GM21737 (cell line): Measurements from ENCODE around the gene IER5L.
"Not testable (repeated sequence)": the region's sequence is repeated elsewhere in the genome, so short reads cannot be mapped to it uniquely, and the experiment has no call there.

Source experiments
- ATAC-seq: cut with Tn5 transposase; IDR thresholded peaks from one replicate; pipeline ENCODE4 v1.9.1; 2021; ENCODE audit warnings: mild to moderate bottlenecking, moderate library complexity; ENCODE audit not compliant: unreplicated experiment

IER5L gene

DNA sequence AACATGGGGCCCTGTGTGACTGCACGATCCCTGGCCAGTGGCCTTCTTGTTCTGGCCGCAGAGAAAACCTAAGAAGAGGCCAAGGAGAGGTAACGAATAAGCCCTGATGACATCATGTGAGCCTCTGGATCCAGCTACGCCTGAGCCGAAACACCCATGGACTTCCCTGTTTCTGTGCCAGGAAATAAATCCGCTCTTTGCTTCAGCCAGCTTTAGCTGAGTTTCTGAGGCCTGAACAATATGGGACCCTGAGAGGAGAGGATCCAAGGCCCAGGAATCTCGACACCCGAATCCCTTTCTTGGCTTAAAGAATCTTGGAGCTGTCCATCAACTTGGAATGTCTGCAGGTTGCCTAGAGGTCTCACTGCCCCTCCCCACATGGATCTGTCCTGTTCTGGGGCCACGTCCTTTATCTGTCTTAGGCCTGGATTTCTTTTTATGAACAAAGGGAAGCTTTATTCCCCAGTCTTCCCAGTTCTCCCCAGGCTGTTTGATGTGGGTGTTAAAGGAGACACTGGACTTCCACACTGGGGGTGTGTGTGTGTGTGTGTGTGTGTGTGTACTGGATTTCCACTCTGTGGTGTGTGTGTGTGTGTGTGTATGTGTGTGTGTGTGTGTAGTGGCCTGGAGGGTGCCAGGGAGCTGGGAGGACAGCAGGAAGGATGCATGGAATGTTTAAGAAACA is 13.7 kb downstream of the IER5L start:
- no peak for ATAC-seq

DNA sequence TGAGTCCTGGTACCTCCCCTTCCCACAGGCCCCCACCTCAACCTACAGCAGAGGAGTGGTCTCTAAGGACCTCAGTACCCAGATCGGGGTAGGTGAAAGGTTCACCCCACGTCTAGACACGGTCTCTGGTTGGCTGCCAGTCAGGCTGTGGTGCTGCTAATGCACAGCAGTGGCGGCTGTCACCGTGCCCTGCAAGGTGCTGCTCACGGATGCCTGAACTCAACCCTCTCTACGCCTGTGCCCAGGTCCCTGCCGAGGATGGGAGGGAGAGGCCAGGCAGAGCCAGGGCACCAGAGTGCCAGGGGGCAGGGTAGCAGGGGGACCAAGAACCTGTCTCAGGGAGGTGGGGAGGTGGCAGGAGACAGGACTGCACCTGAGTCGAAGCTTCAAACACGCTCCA is 14.3 kb downstream of the IER5L start:
- no peak for ATAC-seq

DNA sequence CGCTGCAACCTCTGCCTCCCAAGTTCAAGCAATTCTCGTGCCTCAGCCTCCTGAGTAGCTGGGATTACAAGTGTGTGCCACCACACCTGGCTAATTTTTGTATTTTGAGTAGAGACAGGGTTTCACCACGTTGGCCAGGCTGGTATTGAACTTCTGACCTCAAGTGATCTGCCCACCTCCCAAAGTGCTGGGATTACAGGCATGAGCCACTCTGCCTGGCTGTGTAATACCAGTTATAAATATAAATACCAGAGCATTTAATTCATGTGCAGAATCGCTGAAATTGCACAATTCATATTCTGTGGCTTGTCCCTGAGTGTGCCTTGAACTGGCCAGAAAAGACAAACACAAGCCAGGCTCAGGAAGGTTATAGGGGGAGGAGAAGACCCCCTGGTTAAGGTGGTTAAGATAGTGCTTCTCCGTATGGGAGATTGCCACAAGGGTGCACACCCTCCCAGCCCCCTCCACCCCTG is 14.8 kb downstream of the IER5L start:
- not testable (repeated sequence) for ATAC-seq

DNA sequence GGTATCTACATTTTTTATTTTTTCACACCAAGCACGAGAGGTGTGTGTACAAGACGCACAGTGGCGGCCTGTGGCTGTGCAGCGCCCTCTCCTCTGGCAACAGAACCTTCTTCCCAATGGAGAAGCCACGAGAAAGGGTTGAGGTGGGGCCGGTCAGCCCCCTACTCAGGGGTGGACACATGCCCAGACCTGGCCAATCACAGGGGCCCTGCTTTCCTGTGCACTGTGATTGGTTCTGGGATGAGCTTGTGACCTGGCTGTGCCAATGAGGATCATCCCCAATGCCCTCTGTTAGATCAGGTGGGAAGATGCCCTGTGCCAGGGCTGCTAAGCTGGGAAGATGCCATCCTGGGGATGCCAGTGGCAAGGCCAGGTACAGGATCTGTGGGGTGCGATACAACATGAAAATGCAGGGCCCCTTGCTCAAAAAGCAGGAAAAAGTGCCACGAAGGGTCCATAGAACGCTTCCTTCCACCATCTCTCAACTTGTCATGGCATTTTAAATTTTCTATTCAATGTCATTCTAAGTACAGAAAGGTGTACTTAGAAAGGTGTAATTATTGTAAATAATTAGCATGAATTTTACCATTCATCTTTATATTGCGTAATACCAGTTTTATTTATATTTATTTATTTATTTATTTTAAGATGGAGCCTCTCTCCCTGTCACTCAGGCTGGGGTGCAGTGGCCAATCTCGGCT is 15.4 kb downstream of the IER5L start:
- no peak for ATAC-seq

DNA sequence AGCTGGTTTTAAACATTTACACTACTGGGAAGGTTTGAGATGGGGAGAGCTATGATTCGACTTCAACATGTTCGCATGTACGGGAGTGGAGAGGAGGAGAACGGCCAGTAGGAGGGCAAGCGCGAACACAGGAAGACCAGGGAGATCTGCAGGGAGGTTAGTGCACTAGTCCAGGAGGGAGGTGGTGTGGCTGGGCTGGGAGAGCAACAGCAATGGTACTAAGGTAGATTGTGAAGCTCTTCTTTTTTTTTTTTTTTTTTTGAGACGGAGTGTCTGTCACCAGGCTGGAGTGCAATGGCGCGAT is 16.6 kb downstream of the IER5L start:
- ATAC-seq = no peak

DNA sequence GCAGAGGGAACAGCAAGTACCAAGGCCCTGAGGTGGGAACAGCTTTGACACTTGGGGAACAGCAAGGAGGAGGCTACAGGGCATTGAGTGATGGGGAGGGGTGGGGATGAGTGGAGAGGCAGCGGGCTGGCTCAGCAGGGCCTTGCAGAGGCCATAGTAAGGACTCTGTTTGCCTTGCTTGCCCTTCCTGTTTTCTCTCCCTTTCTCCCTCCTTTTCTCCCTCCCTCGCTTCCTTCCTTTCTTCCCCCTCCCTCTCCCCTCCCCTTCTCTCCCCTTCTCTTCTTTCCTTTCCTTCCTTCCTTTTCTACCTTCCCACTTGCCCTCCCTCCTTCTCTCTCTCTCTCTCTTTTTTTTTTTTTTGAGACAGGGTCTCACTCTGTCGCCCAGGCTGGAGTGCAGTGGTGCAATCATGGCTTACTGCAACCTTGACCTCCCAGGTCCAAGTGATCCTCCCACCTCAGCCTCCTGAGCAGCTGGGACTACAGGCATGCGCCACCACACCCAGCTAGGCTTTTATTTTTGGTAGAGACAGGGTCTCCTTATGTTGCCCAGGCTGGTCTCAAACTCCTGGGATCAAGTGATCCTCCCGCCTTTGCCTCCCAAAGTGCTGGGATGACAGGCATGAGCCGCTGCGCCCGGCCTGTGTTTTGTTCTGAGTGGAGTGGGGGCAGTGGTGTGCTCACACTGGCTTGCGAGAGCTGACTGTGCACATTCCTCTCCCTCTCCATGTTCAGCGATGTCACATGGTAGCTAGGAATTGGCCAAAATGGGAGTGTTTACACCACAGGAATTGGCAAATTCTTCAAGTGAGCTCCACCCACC is 17.1 kb downstream of the IER5L start:
- no peak for ATAC-seq

DNA sequence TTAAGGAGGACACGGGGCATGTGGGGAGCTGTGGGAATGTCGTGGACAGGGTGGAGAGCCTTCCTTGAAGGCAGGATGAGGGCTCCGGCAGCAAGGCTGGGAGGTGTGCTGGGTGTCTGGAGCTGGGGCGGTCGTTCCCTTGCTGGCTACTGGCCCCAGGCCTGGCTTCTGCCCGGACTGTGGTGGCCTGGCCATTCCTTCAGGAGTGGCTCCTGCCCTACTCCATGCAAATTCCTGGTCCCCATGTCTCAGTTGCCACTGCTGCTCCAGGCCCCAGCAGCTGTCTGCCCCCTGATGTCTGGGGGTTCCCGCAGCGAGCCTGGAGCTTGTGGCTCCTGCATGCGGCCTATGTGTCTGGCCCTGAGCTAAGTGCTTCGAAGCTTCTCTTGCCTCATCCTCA is 21.9 kb downstream of the IER5L start:
- no peak for ATAC-seq

DNA sequence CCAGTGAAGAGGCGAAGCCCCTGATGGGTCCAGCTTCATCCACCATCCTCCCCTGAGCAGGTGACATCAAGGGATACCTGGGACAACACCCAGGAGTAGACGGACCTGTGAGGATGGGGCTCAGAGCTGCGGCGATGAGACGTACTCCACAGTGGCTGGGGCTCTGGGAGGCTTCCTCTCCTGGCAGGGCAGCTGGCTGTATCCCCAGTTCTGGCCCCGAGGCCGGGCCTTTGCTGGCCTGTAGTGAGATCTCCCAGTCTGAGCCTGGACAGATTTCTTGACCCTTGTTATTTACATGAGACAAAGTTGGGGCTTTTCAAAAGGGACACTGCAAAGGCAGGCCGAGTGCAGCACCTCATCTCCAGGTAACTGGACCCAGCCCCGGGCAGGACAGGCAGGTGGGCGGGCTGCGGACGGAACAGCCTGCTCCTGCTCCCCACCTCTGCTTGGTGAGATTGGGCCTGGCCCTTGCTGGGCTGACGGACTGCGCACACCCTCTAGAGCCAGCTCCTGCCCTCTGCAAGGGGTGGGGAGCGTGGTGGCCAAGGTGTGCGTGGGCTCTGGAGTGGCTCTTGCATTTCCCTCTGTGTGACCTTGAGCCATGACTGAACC is 23.1 kb downstream of the IER5L start:
- ATAC-seq = no peak

DNA sequence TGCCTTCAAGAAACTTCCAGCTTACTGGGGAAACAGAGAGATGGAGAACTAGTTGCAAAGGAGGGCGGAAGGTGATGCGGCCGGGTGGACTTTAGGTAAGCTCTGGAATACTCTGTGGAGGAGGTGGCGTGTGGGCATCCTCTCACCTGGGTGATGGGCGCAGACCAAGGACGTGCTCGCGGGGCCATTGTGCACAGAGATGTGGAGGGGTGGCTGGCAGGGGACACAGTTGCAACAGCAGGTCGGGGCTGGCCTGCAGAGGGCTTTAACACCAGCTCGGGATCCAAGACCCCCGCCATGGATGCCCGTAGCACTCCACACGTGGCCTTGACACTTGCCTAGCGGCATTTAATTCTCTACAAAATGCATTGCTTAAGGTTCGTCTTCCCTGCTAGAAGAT is 26.6 kb downstream of the IER5L start:
- ATAC-seq = no peak

DNA sequence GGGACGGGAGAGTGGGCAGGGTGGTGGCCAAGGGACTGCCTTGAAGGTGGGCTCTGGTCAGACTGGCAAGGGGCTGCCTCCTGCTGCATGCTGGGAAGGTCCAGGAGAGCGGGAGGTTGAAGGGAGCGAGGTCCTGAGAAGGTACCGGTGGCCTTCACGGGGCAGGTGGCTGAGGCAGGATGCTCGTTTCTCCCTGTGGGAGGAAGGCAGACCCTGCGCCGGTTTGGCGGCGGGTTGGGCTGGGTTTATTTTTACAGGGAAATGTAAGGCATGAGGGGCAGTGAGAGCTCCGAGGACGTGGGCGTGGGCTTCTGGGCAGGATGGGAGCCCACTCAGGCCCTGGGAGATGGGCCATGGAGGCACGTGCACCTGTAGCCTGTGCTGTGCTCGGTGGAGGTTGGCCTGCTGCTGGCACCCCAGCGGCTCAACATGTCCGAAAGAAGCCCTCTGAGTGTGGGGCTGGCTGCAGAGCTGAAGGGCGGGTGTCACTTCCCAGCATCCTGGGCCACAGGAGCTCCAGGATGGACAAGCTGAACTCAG is 27.3 kb downstream of the IER5L start:
- ATAC-seq = no peak

DNA sequence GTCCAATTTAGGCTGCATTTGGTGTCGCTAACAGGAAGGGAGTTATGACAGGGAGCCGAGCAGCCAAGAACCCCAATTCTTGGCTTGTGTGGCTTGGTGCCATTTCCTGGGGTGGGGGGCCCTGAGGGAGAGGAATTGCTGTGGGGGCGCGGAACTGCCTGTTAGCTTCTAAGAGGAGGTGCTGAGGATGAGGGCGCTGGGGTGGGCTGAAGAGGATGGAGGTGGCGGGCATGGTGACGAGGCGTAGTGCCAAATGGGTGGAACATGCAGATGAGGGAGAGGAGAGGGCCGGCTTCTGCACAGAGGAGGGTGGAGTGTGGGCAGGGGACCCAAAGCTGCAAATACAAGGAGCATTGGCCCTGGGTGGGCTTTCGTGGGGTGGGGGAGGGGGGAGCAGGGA is 27.9 kb downstream of the IER5L start:
- no peak for ATAC-seq

DNA sequence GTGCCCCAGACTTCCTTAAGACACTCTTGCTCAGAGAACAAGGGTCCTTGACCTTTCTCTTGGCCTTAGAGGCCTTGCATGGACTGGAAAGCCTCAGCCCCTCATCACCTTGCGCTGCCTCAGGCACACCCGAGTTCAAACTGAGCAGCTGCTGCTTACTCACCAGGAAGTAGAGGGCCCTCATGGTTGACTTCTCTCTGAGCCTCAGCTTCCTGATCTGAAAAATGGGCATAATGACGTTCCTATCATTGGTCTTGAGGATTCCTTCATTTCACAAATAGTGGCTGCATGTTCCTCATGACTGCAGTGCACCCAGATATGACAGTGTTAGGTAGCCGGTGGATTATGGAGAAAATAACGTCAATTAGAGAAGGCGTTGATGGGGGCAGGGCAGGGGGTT is 28.6 kb downstream of the IER5L start:
- ATAC-seq = no peak

DNA sequence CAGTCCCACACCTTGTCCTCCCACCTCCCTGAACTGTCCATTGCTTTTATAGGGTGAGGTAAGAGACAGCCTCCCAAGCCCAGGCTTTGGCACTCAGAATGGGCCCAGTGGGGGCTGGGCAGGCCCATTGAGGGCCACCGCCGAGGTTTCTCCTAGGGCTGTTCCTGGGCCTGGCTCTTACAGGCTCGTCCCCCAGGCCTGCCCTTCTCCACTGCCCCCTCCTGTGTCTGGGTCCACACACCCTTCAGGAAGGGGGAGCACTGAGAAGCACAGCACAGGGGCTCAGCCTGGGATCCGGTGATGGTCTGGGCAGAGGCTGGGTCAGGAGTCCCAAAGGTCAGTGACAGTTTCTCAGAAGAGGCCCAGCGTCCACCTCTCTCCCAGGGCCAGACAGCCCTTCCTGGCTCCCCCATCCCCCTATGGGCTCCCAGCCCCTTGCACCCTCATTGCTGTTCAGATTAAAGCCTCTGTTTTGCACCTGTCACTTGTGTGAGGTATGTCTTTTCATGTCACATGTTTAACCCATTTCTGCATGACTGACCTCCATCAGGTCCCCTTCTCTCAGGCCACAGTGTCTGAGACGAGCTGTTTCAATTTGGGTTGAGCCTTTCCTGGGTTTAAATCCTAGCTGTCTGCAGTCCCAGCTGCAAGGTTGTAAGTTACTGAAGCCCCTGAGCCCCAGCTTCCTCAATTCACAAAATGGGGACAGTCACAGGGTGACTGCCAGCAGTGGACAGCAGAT is 29.4 kb downstream of the IER5L start:
- ATAC-seq = no peak

DNA sequence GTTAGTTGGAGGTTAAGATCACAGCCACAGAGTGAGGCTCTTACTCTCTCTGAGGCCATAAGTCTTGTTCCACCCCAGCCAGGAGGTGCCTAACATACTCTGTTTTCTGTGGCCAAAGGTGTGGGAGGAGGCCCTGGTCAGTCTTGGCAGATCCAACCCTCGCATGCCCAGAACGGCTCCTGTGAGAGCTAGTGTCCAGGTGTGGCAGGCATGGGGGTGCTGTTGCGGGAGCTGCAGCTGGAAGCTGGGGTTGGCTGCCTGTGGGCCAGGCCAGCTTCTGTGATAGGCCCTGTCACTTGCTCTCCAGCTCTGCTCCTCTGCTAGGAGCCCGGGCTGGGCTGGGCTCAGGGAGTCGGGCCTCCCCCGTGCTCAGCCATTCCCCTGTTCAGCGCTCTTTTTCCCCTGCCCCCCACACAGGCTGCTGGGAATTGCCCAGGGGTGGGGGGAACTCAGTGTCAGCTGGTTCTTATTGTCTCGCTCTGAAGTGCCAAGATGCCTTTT is 31.6 kb downstream of the IER5L start:
- no peak for ATAC-seq

DNA sequence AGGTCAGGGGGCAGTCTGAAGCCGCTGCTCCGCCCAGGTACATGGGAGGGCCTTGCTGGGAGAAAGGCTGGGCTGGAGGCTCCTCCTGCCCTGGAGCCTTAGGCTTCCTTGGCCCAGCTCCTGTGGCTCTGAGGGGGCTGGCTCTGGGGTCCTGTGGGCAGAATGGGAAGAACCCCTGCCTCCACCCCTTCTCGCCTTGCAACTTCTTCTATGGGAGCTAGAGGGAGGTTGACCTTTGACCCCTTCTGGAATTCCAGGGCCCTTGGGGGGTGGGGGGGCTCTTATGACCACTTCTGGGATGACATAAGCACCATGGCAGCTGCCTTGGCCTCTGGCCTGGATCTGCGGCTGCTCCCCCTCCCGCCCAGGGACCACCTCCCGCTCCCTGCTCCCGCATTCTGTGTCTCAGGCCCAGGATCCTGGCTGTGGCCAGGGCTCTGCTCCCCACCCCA is 32.2 kb downstream of the IER5L start:
- no peak for ATAC-seq

DNA sequence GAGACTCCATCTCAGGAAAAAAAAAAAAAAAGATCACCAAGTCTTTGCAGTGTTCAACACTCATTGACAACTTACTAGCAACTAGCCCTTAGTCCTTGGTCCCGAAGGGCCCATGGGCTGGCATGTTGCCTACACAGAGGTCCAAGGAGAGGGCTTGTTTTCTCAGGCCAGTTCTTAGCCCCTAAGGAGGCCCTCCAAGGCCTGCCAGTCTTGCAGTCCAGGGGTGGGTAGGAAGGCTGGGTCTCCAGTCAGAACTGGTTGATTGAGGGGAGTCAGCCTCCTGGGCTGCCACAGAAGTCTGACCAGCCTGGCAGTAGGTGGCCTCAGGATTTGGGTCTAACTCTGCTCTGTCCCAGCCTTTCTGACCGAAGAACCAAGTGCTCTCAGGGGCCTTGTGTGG is 32.7 kb downstream of the IER5L start:
- no peak for ATAC-seq

DNA sequence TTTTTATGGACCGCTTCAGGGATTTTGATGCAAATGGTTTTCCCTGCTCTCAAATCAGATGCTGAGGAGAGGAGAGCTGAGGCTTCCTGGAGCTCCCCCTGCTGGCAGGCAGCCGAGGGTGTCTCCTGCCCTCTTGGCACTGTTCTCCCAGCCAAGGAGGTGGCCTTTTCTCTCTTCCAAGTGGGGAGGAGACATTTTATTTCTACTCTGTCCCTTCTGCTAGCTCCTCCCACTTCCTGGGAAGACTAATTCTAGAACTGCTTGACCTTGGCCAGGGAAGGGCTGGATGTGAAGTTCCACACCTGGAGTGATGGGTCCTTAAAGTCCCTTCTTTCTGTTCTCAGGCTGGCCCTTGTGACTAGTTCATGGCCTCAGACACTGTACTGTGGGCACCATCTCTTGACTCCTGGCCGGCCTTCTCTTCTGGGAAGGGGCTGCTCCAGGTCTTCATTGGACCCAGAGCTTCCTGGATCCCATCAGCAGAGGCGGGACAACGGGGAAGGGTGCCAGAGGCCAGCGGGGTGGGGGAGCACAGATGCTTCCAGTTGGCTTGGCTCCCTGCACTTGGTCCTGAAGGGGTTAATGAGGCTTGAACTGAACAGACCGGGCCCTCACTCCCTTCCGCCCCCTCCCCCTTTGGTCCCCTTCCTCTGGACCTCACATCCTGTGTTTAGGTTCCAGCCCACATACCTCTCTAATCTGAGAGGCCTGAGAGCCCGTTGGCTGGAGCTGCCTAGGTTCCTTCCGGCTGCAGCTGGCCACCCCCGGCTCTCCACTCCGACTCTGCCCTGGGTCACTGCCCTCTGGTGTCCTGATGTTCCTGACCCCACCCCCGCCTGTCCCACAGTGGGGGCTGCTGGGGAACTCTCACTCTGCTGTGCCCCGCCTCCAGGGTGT is 34.8 kb downstream of the IER5L start:
- ATAC-seq = no peak

DNA sequence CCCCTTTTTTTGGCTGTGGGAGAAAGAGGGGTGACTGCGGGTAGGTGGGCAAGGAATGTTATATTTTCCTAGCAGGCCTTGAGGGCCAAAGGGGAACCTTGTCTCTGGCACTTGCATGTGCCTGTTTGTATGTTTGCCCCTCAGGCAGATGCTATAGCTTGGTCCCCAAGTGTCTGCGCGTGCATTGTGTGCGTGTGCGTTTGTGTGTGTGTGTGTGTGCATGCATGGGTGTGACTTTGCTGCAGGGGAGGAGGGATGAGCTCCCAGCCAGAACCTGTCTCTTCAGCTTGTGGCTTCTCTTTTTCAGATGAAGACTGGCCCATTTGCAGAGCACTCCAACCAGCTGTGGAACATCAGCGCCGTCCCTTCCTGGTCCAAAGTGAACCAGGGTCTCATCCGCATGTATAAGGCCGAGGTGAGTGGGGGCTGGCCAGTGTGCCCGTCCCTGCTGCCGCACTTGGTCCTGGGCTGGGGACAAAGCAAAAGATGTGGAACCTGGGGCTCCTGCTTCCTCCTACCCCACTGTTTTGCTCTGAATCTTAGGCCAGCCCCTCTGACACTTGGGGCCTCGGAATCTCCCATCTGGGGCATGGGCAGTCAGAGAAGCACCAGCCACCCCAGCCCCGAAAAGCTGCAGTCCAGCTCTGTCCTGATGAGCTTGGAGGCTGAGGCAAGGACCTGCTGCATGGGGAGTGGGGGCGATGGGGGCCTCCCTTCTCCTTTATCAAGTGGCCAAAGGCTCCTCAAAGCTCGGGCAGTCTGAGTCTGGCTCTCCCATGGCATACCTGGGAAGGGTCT is 35.7 kb downstream of the IER5L start:
- no peak for ATAC-seq
